ENCODE data around the gene SH3RF2.

Gene SH3RF2

GRCh38 chr5:146032911-146033310 is 96.5 kb downstream of the SH3RF2 start:
- no peak for FAIRE-seq

GRCh38 chr5:146034127-146034526 is 97.7 kb downstream of the SH3RF2 start:
- DNase-seq (ENCODE audit: insufficient read length, low spot score) (no peak), FAIRE-seq (no peak)

More at GRCh38 chr5:146032911-146033310, 96.5 kb downstream of the SH3RF2 start:
- no peak for DNase-seq (ENCODE audit: insufficient read length, low spot score)

- FAIRE-seq: no peak
Measured at GRCh38 chr5:146034605-146035004, 98.2 kb downstream of the SH3RF2 start.

GRCh38 chr5:146039420-146039819 is 103.0 kb downstream of the SH3RF2 start:
- no peak for FAIRE-seq
- DNase-seq (ENCODE audit: insufficient read length, low spot score): no peak

More at GRCh38 chr5:146034605-146035004, 98.2 kb downstream of the SH3RF2 start:
- no peak for DNase-seq (ENCODE audit: insufficient read length, low spot score)

- no peak for FAIRE-seq
- no peak for DNase-seq (ENCODE audit: insufficient read length, low spot score)
Measured at GRCh38 chr5:146040527-146040926, 104.1 kb downstream of the SH3RF2 start.

GRCh38 chr5:146041180-146041789 is 104.9 kb downstream of the SH3RF2 start:
- no peak for FAIRE-seq
- no peak for DNase-seq (ENCODE audit: insufficient read length, low spot score)

GRCh38 chr5:146042628-146043279 is 106.4 kb downstream of the SH3RF2 start:
- no peak for DNase-seq (ENCODE audit: insufficient read length, low spot score)
- FAIRE-seq: no peak

GRCh38 chr5:146043722-146044121 is 107.3 kb downstream of the SH3RF2 start:
- DNase-seq (ENCODE audit: insufficient read length, low spot score) (no peak), FAIRE-seq (no peak)

- FAIRE-seq (no peak), DNase-seq (ENCODE audit: insufficient read length, low spot score) (no peak)
Measured at GRCh38 chr5:146047396-146047795, 111.0 kb downstream of the SH3RF2 start.

- peak; percentile 19 for DNase-seq (ENCODE audit: insufficient read length, low spot score)
- peak; percentile 18 for FAIRE-seq
Measured at GRCh38 chr5:146048994-146049703, 112.8 kb downstream of the SH3RF2 start.

GRCh38 chr5:146049704-146050026 is 113.3 kb downstream of the SH3RF2 start:
- DNase-seq (ENCODE audit: insufficient read length, low spot score): no peak
- FAIRE-seq: no peak

- FAIRE-seq (no peak), DNase-seq (ENCODE audit: insufficient read length, low spot score) (no peak)
Measured at GRCh38 chr5:146050086-146050485, 113.7 kb downstream of the SH3RF2 start.

GRCh38 chr5:146051678-146052077 is 115.3 kb downstream of the SH3RF2 start:
- DNase-seq (ENCODE audit: insufficient read length, low spot score): no peak
- FAIRE-seq: no peak

GRCh38 chr5:146052780-146053179 is 116.4 kb downstream of the SH3RF2 start:
- DNase-seq (ENCODE audit: insufficient read length, low spot score) (no peak), FAIRE-seq (no peak)

GRCh38 chr5:146055432-146055831 is 119.1 kb downstream of the SH3RF2 start:
- DNase-seq (ENCODE audit: insufficient read length, low spot score) (no peak), FAIRE-seq (no peak)

- DNase-seq (ENCODE audit: insufficient read length, low spot score) (no peak), FAIRE-seq (no peak)
Measured at GRCh38 chr5:146059460-146060220, 123.3 kb downstream of the SH3RF2 start.

- DNase-seq (ENCODE audit: insufficient read length, low spot score) (no peak), FAIRE-seq (peak; percentile 35)
Measured at GRCh38 chr5:146060221-146060585, 123.8 kb downstream of the SH3RF2 start.

GRCh38 chr5:146066968-146067367 is 130.6 kb downstream of the SH3RF2 start:
- FAIRE-seq (no peak), DNase-seq (ENCODE audit: insufficient read length, low spot score) (no peak)

- DNase-seq (ENCODE audit: insufficient read length, low spot score) (no peak), FAIRE-seq (no peak)
Measured at GRCh38 chr5:146068206-146068605, 131.8 kb downstream of the SH3RF2 start.

- FAIRE-seq (peak; percentile 39), DNase-seq (ENCODE audit: insufficient read length, low spot score) (peak; percentile 15)
Measured at GRCh38 chr5:146068977-146069779, 132.8 kb downstream of the SH3RF2 start.

GRCh38 chr5:146069780-146070099 is 133.4 kb downstream of the SH3RF2 start:
- DNase-seq (ENCODE audit: insufficient read length, low spot score): no peak
- no peak for FAIRE-seq

Measured in GM19239 (cell line).